ENCODE data around the gene LMOD1.

Gene LMOD1

DNA sequence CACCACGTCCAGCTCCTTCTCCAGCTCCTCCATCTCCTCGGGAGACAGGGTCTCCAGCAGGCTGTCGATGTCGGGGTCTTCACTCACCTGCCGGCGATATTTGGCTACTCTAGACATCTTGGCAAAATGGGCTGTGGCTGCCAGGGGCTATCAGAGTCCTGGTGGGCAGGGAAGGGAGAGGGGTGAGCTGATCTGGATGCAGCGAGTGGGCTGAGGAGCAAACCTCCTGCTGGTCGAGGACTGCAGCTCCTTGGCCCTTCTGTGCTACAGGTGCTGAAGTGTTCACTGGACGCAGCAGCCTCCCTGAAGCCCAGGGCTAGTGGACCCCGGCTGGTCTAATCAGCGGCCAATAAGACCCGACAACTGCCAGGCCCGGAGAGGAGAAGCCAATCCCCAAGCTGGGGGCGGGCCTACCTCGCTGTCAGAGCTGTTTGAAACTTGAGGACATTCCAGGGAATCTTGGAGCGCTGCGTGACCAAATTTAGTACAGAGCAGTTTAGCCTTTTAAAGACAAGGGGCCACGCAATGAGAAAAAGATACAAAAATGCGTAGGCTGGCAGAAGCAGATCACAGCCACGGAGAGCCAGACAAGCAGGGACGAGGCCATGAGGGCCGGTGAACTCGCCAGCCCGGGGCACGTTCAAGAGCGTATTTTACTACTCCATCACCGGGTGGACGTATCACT is at the start of gene LMOD1:
TSS of gene LMOD1 (minus strand) at position 325 of the 685 bp plus-strand sequence. CDS start at position 117, 208 bp downstream.
- ChIA-PET POLR2A (no interaction called here), CTCF (interaction anchor here (1.8 to 3.3 kb wide), 4 partner anchors 27 to 189 kb away, joined by 5 to 14 read pairs (median 6); no protein-coding TSS in a partner anchor)
- DNase-seq (ENCODE audit: extremely low spot score): no peak
- TF ChIP-seq, protein P1, sequence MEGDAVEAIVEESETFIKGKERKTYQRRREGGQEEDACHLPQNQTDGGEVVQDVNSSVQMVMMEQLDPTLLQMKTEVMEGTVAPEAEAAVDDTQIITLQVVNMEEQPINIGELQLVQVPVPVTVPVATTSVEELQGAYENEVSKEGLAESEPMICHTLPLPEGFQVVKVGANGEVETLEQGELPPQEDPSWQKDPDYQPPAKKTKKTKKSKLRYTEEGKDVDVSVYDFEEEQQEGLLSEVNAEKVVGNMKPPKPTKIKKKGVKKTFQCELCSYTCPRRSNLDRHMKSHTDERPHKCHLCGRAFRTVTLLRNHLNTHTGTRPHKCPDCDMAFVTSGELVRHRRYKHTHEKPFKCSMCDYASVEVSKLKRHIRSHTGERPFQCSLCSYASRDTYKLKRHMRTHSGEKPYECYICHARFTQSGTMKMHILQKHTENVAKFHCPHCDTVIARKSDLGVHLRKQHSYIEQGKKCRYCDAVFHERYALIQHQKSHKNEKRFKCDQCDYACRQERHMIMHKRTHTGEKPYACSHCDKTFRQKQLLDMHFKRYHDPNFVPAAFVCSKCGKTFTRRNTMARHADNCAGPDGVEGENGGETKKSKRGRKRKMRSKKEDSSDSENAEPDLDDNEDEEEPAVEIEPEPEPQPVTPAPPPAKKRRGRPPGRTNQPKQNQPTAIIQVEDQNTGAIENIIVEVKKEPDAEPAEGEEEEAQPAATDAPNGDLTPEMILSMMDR (IDR thresholded peaks at IDR 0.05; ENCODE audit: control extremely low read depth, extremely low read depth, low read depth, missing control alignments): no peak

DNA sequence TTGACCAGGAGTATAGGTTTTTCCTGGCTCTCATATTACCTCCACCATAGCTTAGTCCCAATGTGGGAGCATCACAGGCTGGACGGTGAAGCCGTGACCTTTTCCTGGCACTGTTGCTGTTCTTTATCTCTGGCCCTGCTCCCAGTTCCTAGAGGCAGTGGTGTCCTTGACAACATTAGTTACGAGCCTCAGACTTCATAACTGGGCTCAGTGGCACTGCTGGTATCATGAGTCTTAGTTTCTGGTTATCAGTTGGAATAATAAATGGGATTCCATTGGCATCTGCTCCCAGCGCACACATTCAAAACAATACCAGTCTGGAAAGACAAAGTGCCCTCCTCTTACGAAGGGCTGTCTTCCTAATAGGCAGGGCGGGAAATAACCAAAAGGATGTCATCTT is 44.1 kb upstream of the LMOD1 start:
- TF ChIP-seq, protein P1 (IDR thresholded peaks at IDR 0.05; ENCODE audit: control extremely low read depth, extremely low read depth, low read depth, missing control alignments): no peak
- DNase-seq (ENCODE audit: extremely low spot score): no peak
- POLR2A ChIA-PET: no interaction called here
- CTCF ChIA-PET: no interaction called here

DNA sequence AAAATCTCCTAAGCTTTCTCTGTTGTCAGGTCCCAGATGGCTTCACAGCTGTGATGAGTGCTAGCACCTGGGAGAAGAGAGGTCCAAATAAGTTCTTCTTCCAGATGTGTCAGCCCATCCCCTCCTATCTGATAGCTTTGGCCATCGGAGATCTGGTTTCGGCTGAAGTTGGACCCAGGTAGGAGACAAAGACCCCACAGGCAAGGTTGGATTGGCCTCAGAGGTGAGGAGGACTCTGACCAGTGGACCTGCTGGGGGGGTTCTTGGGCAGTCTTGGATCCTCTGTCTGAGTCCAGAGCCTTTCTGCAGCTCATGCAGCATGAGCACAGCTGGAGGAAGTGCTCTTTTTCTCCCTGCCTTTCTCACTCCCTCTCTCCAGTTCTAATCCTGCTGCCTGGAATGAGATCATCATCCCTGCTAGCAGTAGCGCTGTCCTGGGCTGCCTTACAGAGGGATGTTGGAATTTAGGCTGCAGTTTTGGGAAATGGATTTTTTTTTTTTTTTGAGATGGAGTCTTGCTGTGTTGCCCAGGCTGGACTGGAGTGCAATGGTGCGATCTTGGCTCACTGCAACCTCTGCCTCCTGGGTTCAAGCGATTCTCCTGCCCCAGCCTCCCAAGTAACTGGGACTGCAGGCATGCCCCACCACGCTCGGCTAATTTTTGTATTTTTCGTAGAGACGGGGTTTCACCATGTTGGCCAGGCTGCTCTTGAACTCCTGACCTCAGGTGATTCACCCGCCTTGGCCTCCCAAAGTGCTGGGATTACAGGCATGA is 43.2 kb upstream of the LMOD1 start:
- no peak for DNase-seq (ENCODE audit: extremely low spot score)
- TF ChIP-seq, protein P1 (IDR thresholded peaks at IDR 0.05; ENCODE audit: control extremely low read depth, extremely low read depth, low read depth, missing control alignments): no peak
- POLR2A ChIA-PET: no interaction called here
- CTCF ChIA-PET: interaction anchor here (1.6 to 5.9 kb wide), 2 partner anchors 10 to 25 kb away, joined by 3 to 37 read pairs; no protein-coding TSS in a partner anchor

DNA sequence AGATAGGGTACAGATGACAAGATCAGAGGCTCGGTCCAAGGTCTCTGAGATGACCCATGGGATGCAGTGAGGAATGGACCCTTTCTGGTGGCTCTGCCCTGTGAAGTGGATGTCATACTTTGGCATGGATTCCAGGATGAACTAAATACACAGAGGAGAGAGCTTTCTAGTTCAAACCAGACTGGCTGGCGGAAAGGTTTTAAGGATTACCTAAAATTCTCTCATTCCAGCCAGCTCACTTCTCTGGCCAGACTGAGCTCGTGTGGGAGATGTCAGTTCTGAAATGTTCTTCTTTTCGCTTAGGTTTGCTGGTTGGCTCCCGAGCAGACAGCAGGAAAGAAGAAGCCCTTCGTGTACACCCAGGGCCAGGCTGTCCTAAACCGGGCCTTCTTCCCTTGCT is 42.3 kb upstream of the LMOD1 start:
- no peak for DNase-seq (ENCODE audit: extremely low spot score)
- TF ChIP-seq, protein P1 (IDR thresholded peaks at IDR 0.05; ENCODE audit: control extremely low read depth, extremely low read depth, low read depth, missing control alignments): no peak
- CTCF ChIA-PET: interaction anchor here (1.1 to 5.9 kb wide), 4 partner anchors 11 to 147 kb away, joined by 3 to 37 read pairs (median 4); no protein-coding TSS in a partner anchor
- POLR2A ChIA-PET: no interaction called here

DNA sequence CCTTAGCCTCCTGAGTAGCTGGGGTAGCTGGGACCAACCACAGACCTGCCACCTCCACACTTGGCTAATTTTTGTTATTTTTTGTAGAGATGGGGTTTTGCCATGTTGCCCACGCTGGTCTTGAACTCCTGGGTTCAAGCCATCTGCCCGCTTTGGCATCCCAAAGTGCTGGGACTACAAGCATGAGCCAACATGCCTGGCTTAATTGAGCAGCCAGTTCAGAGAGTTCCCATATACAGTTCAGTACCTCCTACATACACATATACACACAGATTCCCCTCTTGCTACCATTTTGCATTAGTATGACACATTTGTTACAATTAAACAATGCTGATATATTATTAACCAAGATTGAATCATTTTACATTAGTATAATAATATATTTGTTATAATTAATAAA is 39.0 kb upstream of the LMOD1 start:
- DNase-seq (ENCODE audit: extremely low spot score): no peak
- TF ChIP-seq, protein P1 (IDR thresholded peaks at IDR 0.05; ENCODE audit: control extremely low read depth, extremely low read depth, low read depth, missing control alignments): no peak
- CTCF ChIA-PET: interaction anchor here (1.7 to 5.9 kb wide), 4 partner anchors 12 to 150 kb away, joined by 5 to 37 read pairs (median 25); no protein-coding TSS in a partner anchor
- POLR2A ChIA-PET: interaction anchor here (0.7 to 1.0 kb wide), 3 partner anchors 13 to 253 kb away, joined by 4 read pairs; no protein-coding TSS in a partner anchor

DNA sequence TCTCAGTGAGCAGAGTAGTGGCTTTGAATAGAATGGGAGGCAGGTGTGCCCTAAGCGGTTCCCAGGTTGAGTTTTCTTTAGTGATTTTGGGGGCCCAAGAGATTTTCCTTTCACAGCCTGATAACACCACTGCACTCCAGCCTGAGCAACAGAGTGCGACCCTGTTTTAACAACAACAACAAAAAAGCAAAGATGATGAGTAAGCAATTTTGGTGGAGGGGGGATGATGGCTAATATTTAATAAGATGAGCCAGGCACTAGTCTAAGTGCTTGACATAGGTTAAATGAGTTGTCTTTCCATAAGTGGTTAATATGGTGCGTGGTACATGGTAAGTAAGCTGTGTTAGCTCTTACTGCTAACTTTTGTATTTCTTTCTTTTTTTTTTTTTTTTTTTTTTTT is 38.1 kb upstream of the LMOD1 start:
- ChIA-PET POLR2A (interaction anchor here (1.0 kb wide), 1 partner anchor 12 kb away, joined by 4 read pairs; no protein-coding TSS in a partner anchor), CTCF (interaction anchor here (0.6 to 5.9 kb wide), 5 partner anchors 10 to 151 kb away, joined by 3 to 37 read pairs (median 21); no protein-coding TSS in a partner anchor)
- TF ChIP-seq, protein P1 (IDR thresholded peaks at IDR 0.05; ENCODE audit: control extremely low read depth, extremely low read depth, low read depth, missing control alignments): no peak
- DNase-seq (ENCODE audit: extremely low spot score): no peak

Measured in GM10248 (cell line).